Lower lobe of right lung (tissue), 2 donors: ENCODE results near the gene PLAC9. TPM values are rescaled to one million over a fixed set of nuclear protein-coding genes. Genes with fewer than 3 reads are reported as not detected.

ENCODE experiments used
- ATAC-seq, 2 donors: fragments of 200-7000 bp; cut with Tn5 transposase; one replicate each; pipeline ENCODE4 v1.9.1; 2020 to 2022; ENCODE audit warnings: mild to moderate bottlenecking in 2 of 2, moderate library complexity in 2 of 2
- DNase-seq: peaks from one replicate; pipeline ENCODE4 v3.0.0-alpha.2; 2020
- H3K27ac ChIP-seq: fragments of 200-600 bp; one replicate; pipeline ENCODE4 v1.8.0; 2022
- H3K27me3 ChIP-seq: fragments of 200-600 bp; one replicate; pipeline ENCODE4 v1.8.0; 2022; ENCODE audit warnings: low read depth
- H3K36me3 ChIP-seq: fragments of 200-600 bp; one replicate; pipeline ENCODE4 v1.8.0; 2022; ENCODE audit warnings: mild to moderate bottlenecking
- H3K4me1 ChIP-seq: fragments of 200-600 bp; one replicate; pipeline ENCODE4 v1.8.0; 2022
- H3K4me3 ChIP-seq: fragments of 200-600 bp; one replicate; pipeline ENCODE4 v1.8.0; 2022; ENCODE audit warnings: mild to moderate bottlenecking
- H3K9me3 ChIP-seq: fragments of 200-600 bp; one replicate; pipeline ENCODE4 v1.8.0; 2022
- intact Hi-C: fragments of 100-400 bp; cut with DNase I; formaldehyde crosslinking; loops from one replicate; pipeline ENCODE4 v1.11.0; 2022
- total RNA-seq: library from RNA; stranded (reverse); fragmentation: NEBNext Ultra II Directional; extraction: Animal tissue kit (Norgen Biotek cat#: 25700); gene quantifications from one replicate; pipeline ENCODE4 v1.2.1, GENCODE V29; 2021
- TF ChIP-seq, protein P1 (sequence below): fragments of 200-600 bp; IDR thresholded peaks from one replicate; pipeline ENCODE4 v1.8.0; 2022; ENCODE audit warnings: antibody characterized with exemption, mild to moderate bottlenecking
- donor health status: DM: no; HTN: yes; CAD: no; lungs with severe emphysema.

Gene PLAC9
- total RNA-seq, 1 donor from 2014 or later, result 38.0 TPM

DNA sequence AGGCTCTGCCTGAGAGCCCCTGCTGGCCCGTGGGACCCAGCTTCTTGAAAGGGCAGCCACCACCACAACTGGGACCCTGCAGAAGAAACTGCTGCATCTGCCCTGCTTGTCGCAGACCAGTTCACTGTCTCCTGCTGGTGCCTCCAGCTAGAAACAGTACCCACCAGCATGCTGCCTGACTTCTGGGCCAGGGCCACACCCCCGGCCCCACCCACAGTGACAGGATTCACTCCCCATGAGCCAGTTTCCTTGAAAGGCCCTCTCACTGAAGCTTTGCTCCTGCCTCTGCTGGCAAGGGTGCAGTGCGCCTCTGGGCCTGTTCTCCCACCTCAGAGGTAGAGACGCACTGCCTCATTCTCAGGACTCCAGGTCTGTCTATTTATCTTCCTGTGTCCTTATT is 40.4 kb downstream of the PLAC9 start:
- no peak for DNase-seq

DNA sequence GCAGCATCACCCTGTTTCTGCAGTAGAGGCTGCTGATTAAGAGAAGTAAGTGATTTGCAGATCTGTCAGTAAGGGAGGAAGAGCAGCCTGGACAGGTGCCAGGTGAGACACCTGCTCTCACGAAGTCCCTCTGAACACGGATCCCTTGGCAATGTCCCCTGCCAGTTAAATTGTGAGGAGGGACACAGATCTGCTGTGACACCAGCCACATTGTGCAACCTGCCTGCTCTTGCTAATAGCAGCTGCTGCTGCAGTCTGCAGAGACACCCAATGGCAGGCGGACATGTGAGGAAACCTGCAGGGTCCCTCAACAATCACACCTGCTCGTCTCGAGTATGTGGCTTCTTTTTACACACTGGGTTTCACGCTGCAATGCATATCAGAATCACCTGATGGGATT is 40.9 kb downstream of the PLAC9 start:
- TF ChIP-seq, protein P1, sequence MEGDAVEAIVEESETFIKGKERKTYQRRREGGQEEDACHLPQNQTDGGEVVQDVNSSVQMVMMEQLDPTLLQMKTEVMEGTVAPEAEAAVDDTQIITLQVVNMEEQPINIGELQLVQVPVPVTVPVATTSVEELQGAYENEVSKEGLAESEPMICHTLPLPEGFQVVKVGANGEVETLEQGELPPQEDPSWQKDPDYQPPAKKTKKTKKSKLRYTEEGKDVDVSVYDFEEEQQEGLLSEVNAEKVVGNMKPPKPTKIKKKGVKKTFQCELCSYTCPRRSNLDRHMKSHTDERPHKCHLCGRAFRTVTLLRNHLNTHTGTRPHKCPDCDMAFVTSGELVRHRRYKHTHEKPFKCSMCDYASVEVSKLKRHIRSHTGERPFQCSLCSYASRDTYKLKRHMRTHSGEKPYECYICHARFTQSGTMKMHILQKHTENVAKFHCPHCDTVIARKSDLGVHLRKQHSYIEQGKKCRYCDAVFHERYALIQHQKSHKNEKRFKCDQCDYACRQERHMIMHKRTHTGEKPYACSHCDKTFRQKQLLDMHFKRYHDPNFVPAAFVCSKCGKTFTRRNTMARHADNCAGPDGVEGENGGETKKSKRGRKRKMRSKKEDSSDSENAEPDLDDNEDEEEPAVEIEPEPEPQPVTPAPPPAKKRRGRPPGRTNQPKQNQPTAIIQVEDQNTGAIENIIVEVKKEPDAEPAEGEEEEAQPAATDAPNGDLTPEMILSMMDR, result no peak
- Histone ChIP-seq H3K4me3 (no peak overlapping the region), H3K27me3 (no peaks in the 10 kb centered on the region), H3K36me3 (peaks cover 68% of the 10 kb centered on the region), H3K9me3 (no peaks in the 10 kb centered on the region), H3K4me1 (peaks cover 77% of the 10 kb centered on the region), H3K27ac (no peak overlapping the region)
- DNase-seq (no peak), ATAC-seq (no peak)
- intact Hi-C loops, result no loop called here

More for the DNA sequence above, 40.4 kb downstream of the PLAC9 start:
- H3K4me3 ChIP-seq, result no peak overlapping the region
- no peak for ATAC-seq
- H3K27me3 ChIP-seq, result no peaks in the 10 kb centered on the region
- peaks cover 75% of the 10 kb centered on the region for H3K4me1 ChIP-seq
- no peak overlapping the region for H3K27ac ChIP-seq
- no peaks in the 10 kb centered on the region for H3K9me3 ChIP-seq
- TF ChIP-seq, protein P1, result no peak
- intact Hi-C loops, result no loop called here
- peaks cover 74% of the 10 kb centered on the region for H3K36me3 ChIP-seq

GRCh38 chr10:80174641-80175395 is 42.3 kb downstream of the PLAC9 start:
- no peak for ATAC-seq
- H3K27ac ChIP-seq, result no peak overlapping the region
- H3K36me3 ChIP-seq, result peaks cover 64% of the 10 kb centered on the region
- intact Hi-C loops, result no loop called here
- TF ChIP-seq, protein P1, result no peak
- no peaks in the 10 kb centered on the region for H3K9me3 ChIP-seq
- no peaks in the 10 kb centered on the region for H3K27me3 ChIP-seq
- peaks cover 67% of the 10 kb centered on the region for H3K4me1 ChIP-seq
- no peak for DNase-seq
- no peak overlapping the region for H3K4me3 ChIP-seq

DNA sequence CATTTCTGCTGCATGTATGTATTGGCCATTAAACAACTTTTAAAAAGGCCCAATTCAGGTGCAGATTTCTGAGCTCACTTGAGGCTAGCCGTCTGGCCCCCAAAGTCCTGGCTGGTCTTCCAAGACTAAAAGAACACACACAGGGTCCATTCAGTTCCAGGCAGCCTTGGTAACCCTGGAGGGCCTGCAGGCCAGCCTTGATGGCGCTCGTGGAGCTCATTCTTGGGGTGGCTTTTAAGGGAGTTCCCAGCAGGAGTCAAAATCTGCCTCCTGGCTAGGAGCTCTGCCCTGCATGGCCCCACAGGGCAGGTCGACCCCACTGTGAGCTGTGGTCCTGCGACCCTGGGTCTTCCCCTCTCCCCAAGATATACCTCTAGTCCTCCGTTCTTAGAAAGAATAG is 44.0 kb downstream of the PLAC9 start:
- Histone ChIP-seq H3K27me3 (no peaks in the 10 kb centered on the region), H3K36me3 (peaks cover 61% of the 10 kb centered on the region), H3K4me3 (no peak overlapping the region), H3K4me1 (peaks cover 54% of the 10 kb centered on the region), H3K27ac (peak overlapping the region; percentile 18), H3K9me3 (no peaks in the 10 kb centered on the region)
- ATAC-seq (no peak), DNase-seq (no peak)
- intact Hi-C loops, result no loop called here
- TF ChIP-seq, protein P1, result no peak

- intact Hi-C loops, result no loop called here
- TF ChIP-seq, protein P1, result no peak
- ATAC-seq (peak in 1 of 2 donors; percentile 54), DNase-seq (no peak)
- Histone ChIP-seq H3K4me3 (no peak overlapping the region), H3K4me1 (peaks cover 48% of the 10 kb centered on the region), H3K27ac (no peak overlapping the region), H3K27me3 (no peaks in the 10 kb centered on the region), H3K9me3 (no peaks in the 10 kb centered on the region), H3K36me3 (peaks cover 48% of the 10 kb centered on the region)
Measured at GRCh38 chr10:80177781-80178636, 45.5 kb downstream of the PLAC9 start.
